ENCODE data around the gene PPID. TPM values are rescaled to one million over a fixed set of nuclear protein-coding genes. Genes with fewer than 3 reads are reported as not detected.
A peak's percentile ranks its signal among the peaks of the same experiment; 100 is the strongest.

PPID gene
- total and polyA plus RNA-seq, 2 of the 13 experiments (the other 11 are each of a cell fraction or from before 2014, with no cell fraction given), result 15.4 to 63.4 TPM

DNA sequence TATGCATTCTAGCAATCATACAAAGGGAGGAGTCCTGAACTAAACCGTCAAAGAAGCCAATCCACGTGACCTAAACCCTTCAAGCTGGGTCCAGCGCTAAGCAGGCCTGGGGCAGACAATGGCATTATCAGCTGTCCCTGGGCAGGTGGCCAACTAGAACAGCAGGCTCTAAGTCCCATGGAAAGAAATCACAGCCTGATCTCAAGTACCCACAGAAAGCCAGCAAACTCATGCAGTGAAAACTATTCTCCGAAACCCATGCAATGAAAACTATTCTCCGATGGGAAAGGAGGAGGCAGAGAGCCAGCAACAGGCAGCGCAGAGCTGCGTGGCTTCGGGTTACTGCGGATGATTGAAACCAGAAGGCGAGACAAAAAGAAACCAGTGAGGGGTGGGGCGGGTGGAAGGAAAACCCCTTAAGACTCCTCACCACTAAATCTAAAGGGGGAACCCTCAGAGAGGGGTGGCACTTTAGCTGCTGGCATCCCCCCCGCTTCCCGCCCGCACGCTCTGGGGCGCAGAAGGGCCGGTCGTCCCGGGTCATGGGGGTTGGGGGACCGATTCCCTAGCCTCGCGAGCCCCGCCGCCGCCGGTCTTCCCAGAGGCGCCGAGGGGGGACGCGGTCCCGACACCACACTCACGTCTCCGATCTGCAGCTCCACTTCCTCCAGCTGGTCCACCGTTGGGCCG lies 52.1 kb downstream of the PPID start (continued):
- TF ChIP-seq, protein P1, sequence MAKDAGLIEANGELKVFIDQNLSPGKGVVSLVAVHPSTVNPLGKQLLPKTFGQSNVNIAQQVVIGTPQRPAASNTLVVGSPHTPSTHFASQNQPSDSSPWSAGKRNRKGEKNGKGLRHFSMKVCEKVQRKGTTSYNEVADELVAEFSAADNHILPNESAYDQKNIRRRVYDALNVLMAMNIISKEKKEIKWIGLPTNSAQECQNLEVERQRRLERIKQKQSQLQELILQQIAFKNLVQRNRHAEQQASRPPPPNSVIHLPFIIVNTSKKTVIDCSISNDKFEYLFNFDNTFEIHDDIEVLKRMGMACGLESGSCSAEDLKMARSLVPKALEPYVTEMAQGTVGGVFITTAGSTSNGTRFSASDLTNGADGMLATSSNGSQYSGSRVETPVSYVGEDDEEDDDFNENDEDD (CRISPR knock-in tag; IDR thresholded peaks at IDR 0.05; ENCODE audit: borderline replicate concordance), result peak; percentile 41; the same call in 1 of the 2 replicates

DNA sequence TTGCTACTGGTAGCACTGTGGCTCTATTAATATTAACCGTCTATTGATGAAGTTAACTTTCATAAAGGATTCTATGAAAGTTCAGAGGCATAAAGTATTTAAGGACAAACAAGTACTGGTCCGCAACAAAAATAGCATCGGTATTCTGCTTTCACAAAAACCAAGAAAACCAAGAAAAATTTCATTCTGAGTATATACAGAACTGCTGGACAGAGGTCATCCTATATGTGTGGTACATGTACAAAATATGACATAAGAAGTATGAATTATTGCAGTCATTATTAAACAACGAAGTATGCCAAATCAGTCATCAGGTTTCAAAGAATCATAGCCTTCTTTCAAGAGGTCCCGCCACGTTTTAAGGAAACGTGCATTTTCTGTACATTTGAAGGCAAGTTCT lies 53.9 kb downstream of the PPID start:
- Histone ChIP-seq H3K36me3 (replicated peaks in 1 of 2; ENCODE audit: control insufficient read depth in 1 of 2, insufficient read depth in 2 of 2, low read length in 2 of 2) (no peaks in the 10 kb centered on the region), H3K27me3 (ENCODE audit: control insufficient read depth in 1 of 2, insufficient read depth in 2 of 2, low read length in 2 of 2) (no peaks in the 10 kb centered on the region), H3K4me2 (ENCODE audit: low read depth, low read length) (no peak overlapping the region), H3K9me3 (ENCODE audit: low read length) (no peaks in the 10 kb centered on the region), H4K20me1 (ENCODE audit: insufficient read depth, low read length) (no peaks in the 10 kb centered on the region), H3K79me2 (ENCODE audit: insufficient read depth, low read length) (peaks cover 26% of the 10 kb centered on the region), H3K4me3 (replicated peaks in 1 of 3; ENCODE audit: insufficient read depth in 1 of 3, low read depth in 2 of 3, low read length in 3 of 3) (no peak overlapping the region), H2AFZ (ENCODE audit: low read length) (no peak overlapping the region), H3K9ac (ENCODE audit: insufficient read depth, low read depth, low read length) (no peak overlapping the region), H3K4me1 (ENCODE audit: insufficient read depth, low read length) (peaks cover 28% of the 10 kb centered on the region), H3K27ac (ENCODE audit: extremely low read length, insufficient read depth, low read length) (no peak overlapping the region)
- ChIA-PET POLR2A (no interaction called here), CTCF (ENCODE audit: low intra/inter-chr PET ratio, low total read pairs) (no interaction called here)
- intact Hi-C loops (cut with micrococcal nuclease; ENCODE audit: unreplicated experiment), result loop anchor here (5.0 kb wide), 1 partner anchor 533 kb away; no protein-coding TSS in a partner anchor
- TF ChIP-seq SYNCRIP (IDR thresholded peaks at IDR 0.05; ENCODE audit: insufficient read depth, low read depth, low read length), result no peak
- TF ChIP-seq, protein P2, sequence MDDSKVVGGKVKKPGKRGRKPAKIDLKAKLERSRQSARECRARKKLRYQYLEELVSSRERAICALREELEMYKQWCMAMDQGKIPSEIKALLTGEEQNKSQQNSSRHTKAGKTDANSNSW (CRISPR knock-in tag; IDR thresholded peaks at IDR 0.05; ENCODE audit: borderline replicate concordance), result no peak
- TF ChIP-seq, protein P3, sequence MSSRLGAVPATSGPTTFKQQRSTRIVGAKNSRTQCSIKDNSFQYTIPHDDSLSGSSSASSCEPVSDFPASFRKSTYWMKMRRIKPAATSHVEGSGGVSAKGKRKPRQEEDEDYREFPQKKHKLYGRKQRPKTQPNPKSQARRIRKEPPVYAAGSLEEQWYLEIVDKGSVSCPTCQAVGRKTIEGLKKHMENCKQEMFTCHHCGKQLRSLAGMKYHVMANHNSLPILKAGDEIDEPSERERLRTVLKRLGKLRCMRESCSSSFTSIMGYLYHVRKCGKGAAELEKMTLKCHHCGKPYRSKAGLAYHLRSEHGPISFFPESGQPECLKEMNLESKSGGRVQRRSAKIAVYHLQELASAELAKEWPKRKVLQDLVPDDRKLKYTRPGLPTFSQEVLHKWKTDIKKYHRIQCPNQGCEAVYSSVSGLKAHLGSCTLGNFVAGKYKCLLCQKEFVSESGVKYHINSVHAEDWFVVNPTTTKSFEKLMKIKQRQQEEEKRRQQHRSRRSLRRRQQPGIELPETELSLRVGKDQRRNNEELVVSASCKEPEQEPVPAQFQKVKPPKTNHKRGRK (CRISPR knock-in tag; IDR thresholded peaks at IDR 0.05), result no peak
- TF ChIP-seq ZSCAN20 (CRISPR knock-in tag; IDR thresholded peaks at IDR 0.05; ENCODE audit: borderline replicate concordance), result no peak
- TF ChIP-seq MLLT10 (CRISPR knock-in tag; IDR thresholded peaks at IDR 0.05), result no peak
- no peak for TF ChIP-seq ZNF616 (CRISPR knock-in tag; IDR thresholded peaks at IDR 0.05; ENCODE audit: low read depth)
- TF ChIP-seq ZNF496 (CRISPR knock-in tag; IDR thresholded peaks at IDR 0.05; ENCODE audit: insufficient replicate concordance), result no peak
- no peak for TF ChIP-seq ZNF263 (CRISPR knock-in tag; IDR thresholded peaks at IDR 0.05)
- in situ Hi-C loops (cut with HindIII; ENCODE audit: extremely low pct_ligation_motif_present, low pct_unique_long_range_greater_than_20kb), result no loop called here
- WGBS (ENCODE audit: low lambda C conversion rate), result 98% methylated on average over 7 of the region's 7 CpGs
- BruUV-seq (replicated peaks), result no TSS peak
- ATAC-seq (no peak), FAIRE-seq (no peak), DNase-seq (ENCODE audit: low spot score) (no peak)

All from HepG2 (cell line).